Stimulated activated naive B cell treated with anti-CD40 and anti-IgM and Interleukin-4, amounts not matched to agents 10 μg/mL and 1 μg/mL and 100 μg/mL, for 72 hours (primary cell): ENCODE results near the gene RNF26.

Experiments used
- ATAC-seq, 2 donors: fragments of 150-1000 bp; cut with Tn5 transposase; replicated peaks; 2 replicates each; pipeline ENCODE4 v1.10.0; 2021; ENCODE audit warnings: moderate library complexity in 1 of 2
- DNase-seq: peaks from one replicate; pipeline ENCODE4 v3.0.0; 2021
- H3K27ac Mint-ChIP-seq: one replicate; pipeline ENCODE4 v1.8.0; 2022; ENCODE audit warnings: mild to moderate bottlenecking, mixed read lengths
- H3K27me3 Mint-ChIP-seq, 2 donors: one replicate each; pipeline ENCODE4 v1.8.0; 2022; ENCODE audit warnings: mixed read lengths in 2 of 2
- H3K36me3 Mint-ChIP-seq, 2 donors: one replicate each; pipeline ENCODE4 v1.8.0; 2022; ENCODE audit warnings: mixed read lengths in 2 of 2, mild to moderate bottlenecking in 1 of 2
- H3K4me1 Mint-ChIP-seq, 2 donors: one replicate each; pipeline ENCODE4 v1.8.0; 2022; ENCODE audit warnings: mixed read lengths in 2 of 2, mild to moderate bottlenecking in 1 of 2
- H3K4me3 Mint-ChIP-seq, 2 donors: one replicate each; pipeline ENCODE4 v1.8.0; 2022; ENCODE audit warnings: mild to moderate bottlenecking in 2 of 2, mixed read lengths in 2 of 2, moderate library complexity in 1 of 2
- H3K9me3 Mint-ChIP-seq, 2 donors: one replicate each; pipeline ENCODE4 v1.8.0; 2022; ENCODE audit warnings: mixed read lengths in 2 of 2, mild to moderate bottlenecking in 1 of 2

RNF26 gene

GRCh38 chr11:119336744-119337469, 2.6 kb downstream of the RNF26 start:
- ATAC-seq (no peak), DNase-seq (no peak)
- no peaks in the 10 kb centered on the region for H3K9me3 Mint-ChIP-seq
- peaks cover 25 to 31% of the 10 kb centered on the region in 2 donors for H3K27me3 Mint-ChIP-seq
- no peak overlapping the region for H3K4me3 Mint-ChIP-seq
- H3K27ac Mint-ChIP-seq: no peak overlapping the region
- H3K4me1 Mint-ChIP-seq: peaks cover 40 to 62% of the 10 kb centered on the region in 2 donors
- H3K36me3 Mint-ChIP-seq: peaks cover 9 to 32% of the 10 kb centered on the region in 2 donors

GRCh38 chr11:119337581-119338317, 3.4 kb downstream of the RNF26 start:
- peaks cover 38 to 62% of the 10 kb centered on the region in 2 donors for H3K4me1 Mint-ChIP-seq
- peaks cover 9 to 32% of the 10 kb centered on the region in 2 donors for H3K36me3 Mint-ChIP-seq
- H3K27me3 Mint-ChIP-seq: peaks cover 32 to 37% of the 10 kb centered on the region in 2 donors
- DNase-seq (no peak), ATAC-seq (no peak)
- H3K9me3 Mint-ChIP-seq: no peaks in the 10 kb centered on the region
- no peak overlapping the region for H3K27ac Mint-ChIP-seq
- no peak overlapping the region for H3K4me3 Mint-ChIP-seq

- DNase-seq (no peak), ATAC-seq (peak in 1 of 2 donors; percentile 31)
- H3K4me1 Mint-ChIP-seq: peaks cover 36 to 62% of the 10 kb centered on the region in 2 donors
- H3K4me3 Mint-ChIP-seq: no peak overlapping the region
- no peaks in the 10 kb centered on the region for H3K9me3 Mint-ChIP-seq
- peaks cover 9 to 32% of the 10 kb centered on the region in 2 donors for H3K36me3 Mint-ChIP-seq
- peak overlapping the region; percentile 9 for H3K27ac Mint-ChIP-seq
- peaks cover 38 to 44% of the 10 kb centered on the region in 2 donors for H3K27me3 Mint-ChIP-seq
Measured at GRCh38 chr11:119338318-119338890, 4.1 kb downstream of the RNF26 start.

GRCh38 chr11:119338965-119339588, 4.8 kb downstream of the RNF26 start:
- peak overlapping the region; percentile 54 to 68 for H3K4me3 Mint-ChIP-seq
- H3K27me3 Mint-ChIP-seq: peaks cover 44 to 50% of the 10 kb centered on the region in 2 donors
- no peak for ATAC-seq
- no peak overlapping the region for H3K27ac Mint-ChIP-seq
- peaks cover 9 to 32% of the 10 kb centered on the region in 2 donors for H3K36me3 Mint-ChIP-seq
- H3K4me1 Mint-ChIP-seq: peaks cover 36 to 62% of the 10 kb centered on the region in 2 donors
- H3K9me3 Mint-ChIP-seq: no peaks in the 10 kb centered on the region
- no peak for DNase-seq

GRCh38 chr11:119339589-119340334, 5.4 kb downstream of the RNF26 start:
- Mint-ChIP-seq H3K4me3 (peak overlapping the region; percentile 54 to 68), H3K9me3 (no peaks in the 10 kb centered on the region), H3K27me3 (peaks cover 50 to 56% of the 10 kb centered on the region in 2 donors), H3K4me1 (peaks cover 36 to 61% of the 10 kb centered on the region in 2 donors), H3K36me3 (peaks cover 9 to 32% of the 10 kb centered on the region in 2 donors), H3K27ac (no peak overlapping the region)
- DNase-seq: no peak
- ATAC-seq: peak; percentile 26 to 40

GRCh38 chr11:119340335-119341221, 6.3 kb downstream of the RNF26 start, which contains the start of gene C1QTNF5:
Gene C1QTNF5, minus strand, starts transcription at chr11:119340883. Its CDS starts 486 bp downstream, at chr11:119340397.
- ATAC-seq: peak in 1 of 2 donors; percentile 7
- peaks cover 56 to 63% of the 10 kb centered on the region in 2 donors for H3K27me3 Mint-ChIP-seq
- peak within 1 kb of the TSS in 1 of 2 donors; percentile 2 for H3K4me3 Mint-ChIP-seq
- no peak for DNase-seq
- H3K27ac Mint-ChIP-seq: no peak within 1 kb of the TSS
- H3K36me3 Mint-ChIP-seq: peaks cover 9 to 32% of the 10 kb centered on the region in 2 donors
- H3K4me1 Mint-ChIP-seq: peaks cover 28 to 53% of the 10 kb centered on the region in 2 donors
- no peaks in the 10 kb centered on the region for H3K9me3 Mint-ChIP-seq

- Mint-ChIP-seq H3K4me1 (peaks cover 21 to 44% of the 10 kb centered on the region in 2 donors), H3K27me3 (peaks cover 65 to 71% of the 10 kb centered on the region in 2 donors), H3K27ac (no peak overlapping the region), H3K9me3 (no peaks in the 10 kb centered on the region), H3K36me3 (peaks cover 4 to 26% of the 10 kb centered on the region in 2 donors), H3K4me3 (peak overlapping the region in 1 of 2 donors; percentile 2)
- ATAC-seq (peak; percentile 14 to 19), DNase-seq (no peak)
Measured at GRCh38 chr11:119341222-119342022, 7.1 kb downstream of the RNF26 start.

- Mint-ChIP-seq H3K4me1 (peaks cover 17 to 39% of the 10 kb centered on the region in 2 donors), H3K36me3 (peaks cover 4 to 20% of the 10 kb centered on the region in 2 donors), H3K9me3 (no peaks in the 10 kb centered on the region), H3K4me3 (no peak overlapping the region), H3K27ac (no peak overlapping the region), H3K27me3 (peaks cover 70 to 77% of the 10 kb centered on the region in 2 donors)
- ATAC-seq (no peak), DNase-seq (no peak)
Measured at GRCh38 chr11:119342023-119342300, 7.6 kb downstream of the RNF26 start.

- ATAC-seq (no peak), DNase-seq (no peak)
- peaks cover 15 to 33% of the 10 kb centered on the region in 2 donors for H3K4me1 Mint-ChIP-seq
- H3K4me3 Mint-ChIP-seq: no peak overlapping the region
- peaks cover 76 to 81% of the 10 kb centered on the region in 2 donors for H3K27me3 Mint-ChIP-seq
- H3K27ac Mint-ChIP-seq: no peak overlapping the region
- H3K9me3 Mint-ChIP-seq: no peaks in the 10 kb centered on the region
- peaks cover 4 to 15% of the 10 kb centered on the region in 2 donors for H3K36me3 Mint-ChIP-seq
Measured at GRCh38 chr11:119342362-119343130, 8.2 kb downstream of the RNF26 start.

GRCh38 chr11:119343726-119344125, 9.4 kb downstream of the RNF26 start:
- Mint-ChIP-seq H3K27ac (no peak overlapping the region), H3K27me3 (peaks cover 71 to 82% of the 10 kb centered on the region in 2 donors), H3K4me3 (no peak overlapping the region)

GRCh38 chr11:119344291-119345010, 10.1 kb downstream of the RNF26 start:
- Mint-ChIP-seq H3K4me1 (peaks cover 9 to 15% of the 10 kb centered on the region in 2 donors), H3K27me3 (peaks cover 64 to 75% of the 10 kb centered on the region in 2 donors), H3K27ac (no peak overlapping the region), H3K36me3 (peaks cover 0 to under 1% of the 10 kb centered on the region in 2 donors), H3K9me3 (no peaks in the 10 kb centered on the region), H3K4me3 (no peak overlapping the region)
- DNase-seq (no peak), ATAC-seq (no peak)

More at GRCh38 chr11:119343726-119344125, 9.4 kb downstream of the RNF26 start:
- ATAC-seq (no peak), DNase-seq (no peak)
- Mint-ChIP-seq H3K4me1 (peaks cover 12 to 22% of the 10 kb centered on the region in 2 donors), H3K36me3 (peaks cover 4 to 7% of the 10 kb centered on the region in 2 donors), H3K9me3 (no peaks in the 10 kb centered on the region)
